CD4-positive, alpha-beta T cell treated with Interleukin-17A for 4 hours (primary cell): ENCODE data around the gene COL5A1.

ENCODE experiments used
- DNase-seq: peaks from one replicate; pipeline ENCODE4 v3.0.0-alpha.2; 2020; ENCODE audit warnings: mixed read lengths

The COL5A1 gene

GRCh38 chr9:134796882-134797281 is 155.3 kb downstream of the COL5A1 start:
- DNase-seq: no peak

GRCh38 chr9:134800791-134801339 is 159.3 kb downstream of the COL5A1 start:
- no peak for DNase-seq

GRCh38 chr9:134802216-134802795 is 160.7 kb downstream of the COL5A1 start:
- no peak for DNase-seq

- no peak for DNase-seq
Observed at GRCh38 chr9:134804871-134805270, 163.3 kb downstream of the COL5A1 start.

- DNase-seq: no peak
Observed at GRCh38 chr9:134807716-134808446, 166.3 kb downstream of the COL5A1 start.

- no peak for DNase-seq
Observed at GRCh38 chr9:134808447-134808792, 166.8 kb downstream of the COL5A1 start.

- no peak for DNase-seq
Observed at GRCh38 chr9:134809292-134809691, 167.7 kb downstream of the COL5A1 start.

DNA sequence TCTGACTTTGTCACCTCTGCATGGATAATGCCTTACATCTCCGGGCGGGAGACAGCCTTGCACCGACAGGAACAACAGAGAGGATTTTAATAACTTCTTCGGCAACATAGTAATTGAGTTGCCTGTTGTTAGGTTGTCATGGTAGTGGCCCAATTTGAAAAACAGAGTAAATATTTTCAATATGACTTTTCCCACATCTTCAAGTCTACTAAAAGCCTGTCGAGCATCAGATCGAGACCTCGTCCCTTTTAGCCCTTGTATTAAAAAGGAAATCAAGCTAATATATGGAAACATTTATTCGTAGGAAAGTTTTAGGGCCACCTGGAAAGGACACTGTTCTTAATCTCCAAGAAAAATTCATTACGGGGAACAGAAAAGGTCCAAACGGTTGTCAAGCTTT is 168.2 kb downstream of the COL5A1 start:
- DNase-seq: no peak

DNA sequence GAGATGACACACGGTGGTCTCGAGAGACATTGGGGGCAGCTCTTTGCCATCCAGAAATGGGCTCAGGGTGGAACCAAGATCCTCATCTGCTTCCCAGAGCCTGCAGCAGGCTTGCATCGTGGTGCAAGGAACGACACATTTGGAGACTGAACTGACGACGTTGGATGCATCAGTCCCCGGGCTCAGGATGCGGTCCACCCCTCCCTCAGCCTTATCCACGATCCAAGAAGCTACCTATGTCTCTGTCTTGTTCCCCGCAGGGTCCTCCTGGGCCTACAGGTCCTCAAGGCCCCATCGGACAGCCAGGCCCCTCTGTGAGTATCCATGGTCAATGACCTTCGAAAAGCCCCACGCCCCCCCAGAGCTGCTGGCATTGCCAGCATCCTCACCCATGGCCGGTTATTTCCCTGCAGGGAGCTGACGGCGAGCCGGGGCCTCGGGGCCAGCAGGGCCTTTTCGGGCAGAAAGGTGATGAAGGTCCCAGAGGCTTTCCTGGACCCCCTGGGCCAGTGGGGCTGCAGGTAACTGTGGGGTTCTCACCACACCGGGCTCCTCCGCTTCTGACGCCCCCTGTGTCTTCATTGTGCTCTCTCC is 169.6 kb downstream of the COL5A1 start:
- DNase-seq: no peak

DNA sequence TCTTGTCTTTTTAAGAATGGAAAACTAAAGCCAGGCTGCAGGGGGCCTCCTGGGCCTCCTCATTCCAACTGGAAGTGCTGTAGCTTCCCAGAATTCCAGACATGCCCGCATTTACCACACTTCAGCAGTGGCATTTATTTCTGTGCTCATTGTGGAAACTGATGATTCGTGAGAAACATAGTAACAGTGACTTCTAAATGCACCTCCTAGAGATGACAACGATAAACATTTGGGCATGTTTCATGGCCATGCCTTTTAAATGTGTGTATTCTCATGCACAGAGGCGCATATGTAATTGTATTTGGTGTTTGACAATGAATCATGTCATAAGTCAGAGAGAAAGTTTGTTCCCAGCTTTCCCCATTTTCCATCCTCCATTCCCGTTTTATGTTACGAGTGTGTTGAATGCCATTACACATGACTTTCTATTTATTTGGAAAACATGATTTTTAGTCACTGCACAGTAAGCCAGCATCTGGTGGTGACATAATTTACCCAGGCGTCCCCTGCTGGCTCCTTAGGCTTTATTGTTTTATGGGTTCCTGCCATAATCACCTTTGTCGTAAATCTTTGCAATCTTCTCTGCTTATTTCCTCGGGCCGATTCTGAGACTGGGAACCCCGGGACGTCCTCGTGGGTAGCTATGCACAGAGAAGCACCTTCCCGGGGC is 170.2 kb downstream of the COL5A1 start:
- no peak for DNase-seq

- DNase-seq: no peak
Observed at GRCh38 chr9:134812343-134812673, 170.7 kb downstream of the COL5A1 start.

DNA sequence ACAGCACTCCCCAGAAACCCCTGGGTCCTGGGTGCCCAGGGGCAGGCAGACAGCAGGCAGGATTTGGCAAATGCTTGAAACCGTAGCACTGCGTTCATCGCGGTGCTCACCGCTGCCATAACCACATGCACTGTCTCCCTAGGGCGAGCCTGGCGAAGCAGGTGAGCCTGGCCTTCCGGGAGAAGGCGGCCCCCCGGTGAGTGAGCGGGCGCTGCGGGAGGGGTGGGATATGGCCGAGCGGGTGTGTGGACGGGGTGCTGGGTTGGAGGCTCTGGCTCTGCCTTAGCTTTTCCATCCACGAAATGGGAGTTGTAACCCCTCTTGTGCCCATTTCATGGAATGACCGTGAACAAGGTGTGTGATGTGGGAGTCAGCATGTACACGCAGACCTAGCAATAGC is 172.2 kb downstream of the COL5A1 start:
- DNase-seq: no peak

- DNase-seq: no peak
Observed at GRCh38 chr9:134814598-134815215, 173.1 kb downstream of the COL5A1 start.

DNA sequence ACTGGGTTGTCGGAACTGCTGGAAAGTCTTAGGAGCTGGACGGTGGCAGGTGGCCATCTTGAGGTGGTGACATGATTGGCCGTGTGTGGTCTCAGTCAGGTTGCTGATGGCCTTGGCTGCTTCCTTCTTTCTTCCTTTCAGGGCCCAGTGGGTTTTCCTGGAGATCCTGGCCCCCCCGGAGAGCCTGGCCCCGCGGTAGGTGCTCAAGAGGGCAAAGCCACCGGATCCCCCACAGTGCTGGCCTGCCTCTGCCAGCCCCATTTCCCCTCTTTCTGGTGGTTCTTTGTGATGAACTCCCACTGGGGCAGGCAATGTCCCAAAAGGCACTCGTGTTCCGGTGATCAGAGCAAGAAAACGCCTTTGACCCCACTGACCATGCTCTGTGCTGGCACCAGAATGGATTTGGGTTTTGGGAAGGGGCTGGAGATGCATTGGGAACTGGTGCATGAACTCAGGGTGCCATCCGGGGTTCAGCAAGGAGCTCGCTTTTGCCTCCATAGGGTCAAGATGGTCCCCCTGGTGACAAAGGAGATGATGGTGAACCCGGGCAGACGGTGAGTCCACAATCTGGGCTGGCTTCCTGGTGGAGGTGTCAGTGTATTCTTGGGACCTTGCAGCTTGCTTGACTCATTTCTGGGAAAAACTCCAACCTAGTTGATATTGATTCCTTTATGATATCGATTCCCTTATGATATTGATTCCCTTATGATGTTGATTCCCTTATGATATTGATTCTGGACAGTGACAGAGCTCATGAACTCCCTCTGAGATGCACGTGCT is 174.0 kb downstream of the COL5A1 start:
- DNase-seq: no peak

- no peak for DNase-seq
Observed at GRCh38 chr9:134816264-134816663, 174.7 kb downstream of the COL5A1 start.

DNA sequence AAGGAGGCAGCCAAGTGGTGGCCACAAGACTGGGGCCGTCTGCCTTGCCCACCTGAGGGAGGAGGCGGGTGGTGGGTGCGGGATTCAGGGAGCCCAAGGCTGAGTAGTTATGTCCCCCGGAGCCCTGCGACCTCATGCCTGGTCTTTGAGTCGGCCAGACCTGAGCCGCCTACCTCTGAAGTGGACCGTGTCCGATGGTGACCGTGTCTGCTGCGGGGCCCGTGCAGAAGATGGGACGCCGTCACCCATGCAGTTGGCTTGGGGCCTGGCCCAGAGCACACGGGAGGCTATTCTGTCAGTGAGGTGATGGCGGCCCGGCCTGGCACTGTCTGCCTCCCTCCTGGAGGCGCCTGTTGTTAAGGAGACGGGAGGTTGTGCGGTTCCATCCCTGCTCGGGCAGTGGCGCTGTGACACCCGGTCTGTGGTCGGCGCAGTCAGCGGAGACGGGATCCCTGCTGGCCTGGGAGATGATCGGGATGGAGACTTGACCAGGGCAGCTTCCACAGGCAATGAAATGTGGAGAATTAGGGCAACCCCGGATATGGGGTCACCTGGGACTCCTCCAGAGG is 176.5 kb downstream of the COL5A1 start:
- DNase-seq: no peak

DNA sequence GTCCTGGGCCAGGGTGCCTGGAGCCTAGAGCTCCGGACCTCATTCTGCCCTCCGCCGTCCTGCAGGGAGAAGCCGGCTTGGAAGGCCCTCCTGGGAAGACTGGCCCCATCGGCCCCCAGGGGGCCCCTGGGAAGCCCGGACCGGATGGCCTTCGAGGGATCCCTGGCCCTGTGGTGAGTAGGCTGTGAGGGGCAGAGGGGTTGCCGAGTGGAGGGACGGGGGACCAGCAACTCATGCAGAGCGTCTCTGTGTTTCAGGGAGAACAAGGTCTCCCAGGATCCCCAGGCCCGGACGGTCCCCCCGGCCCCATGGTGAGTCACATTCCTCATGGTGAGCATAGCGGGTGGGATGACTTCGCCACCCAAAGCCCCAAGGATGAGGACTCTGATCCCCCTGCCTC is 177.0 kb downstream of the COL5A1 start:
- no peak for DNase-seq

DNA sequence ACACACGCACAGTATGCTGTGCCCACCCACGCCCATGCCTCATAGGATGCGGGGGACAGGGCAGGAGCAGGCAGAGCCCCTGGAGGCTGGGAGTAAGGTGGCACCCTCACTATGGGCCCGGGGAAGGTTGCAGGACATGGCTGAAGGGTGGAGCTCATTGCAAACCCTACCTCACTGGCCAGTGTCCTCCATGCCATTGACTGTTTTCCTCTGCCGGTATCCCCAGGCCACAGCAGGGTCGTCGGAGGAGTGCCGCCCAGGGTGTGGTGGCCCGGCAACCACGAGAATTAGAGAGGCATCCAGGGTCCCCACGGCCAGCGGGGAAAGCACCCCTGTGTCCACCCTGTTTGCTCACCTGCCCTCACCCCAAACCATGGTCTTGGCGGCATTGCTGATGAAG is 179.3 kb downstream of the COL5A1 start:
- no peak for DNase-seq

GRCh38 chr9:134822541-134822940 is 180.9 kb downstream of the COL5A1 start:
- DNase-seq: no peak

DNA sequence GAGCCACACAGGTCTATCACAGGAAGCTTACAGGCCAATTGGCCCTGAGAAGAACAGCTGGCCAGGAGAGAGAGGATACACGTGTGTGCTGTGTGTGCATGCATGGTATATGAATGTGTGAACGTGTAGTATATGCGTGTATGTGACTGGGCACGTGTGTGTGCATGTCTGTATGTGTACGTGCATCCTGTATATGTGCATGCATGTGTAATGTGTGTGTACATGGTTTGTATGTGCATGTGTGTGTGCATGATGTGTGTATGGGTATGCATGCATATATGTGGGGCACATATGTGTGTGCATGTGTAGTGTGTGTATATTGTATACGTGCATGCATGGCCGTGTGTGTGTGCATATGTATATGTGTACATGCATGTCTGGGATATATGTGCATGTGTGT is 182.0 kb downstream of the COL5A1 start:
- DNase-seq: no peak

GRCh38 chr9:134824583-134824982 is 183.0 kb downstream of the COL5A1 start:
- no peak for DNase-seq

DNA sequence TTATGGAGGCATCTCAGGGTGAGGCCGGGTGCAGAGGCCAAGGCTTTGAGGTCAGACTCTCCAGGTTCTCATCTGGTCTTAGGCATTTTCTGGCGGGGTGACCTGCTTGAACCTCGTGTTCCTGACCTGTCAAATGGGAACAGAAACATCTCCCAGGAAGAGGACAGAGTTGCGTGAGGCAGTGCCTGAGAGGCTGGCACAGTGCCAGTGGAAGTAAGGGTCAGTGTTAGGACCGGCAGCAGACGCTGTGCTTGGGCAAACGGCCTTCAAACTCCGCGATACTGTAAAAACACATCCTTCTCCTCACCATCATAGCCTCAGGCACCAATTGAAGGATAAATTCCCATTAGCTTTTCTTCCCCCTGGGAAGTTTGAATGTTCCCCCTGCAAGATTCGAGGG is 183.4 kb downstream of the COL5A1 start:
- no peak for DNase-seq
